HepG2 (cell line): Measurements from ENCODE around the gene ARFIP1. TPM values are rescaled to one million over a fixed set of nuclear protein-coding genes. Genes with fewer than 3 reads are reported as not detected.

Experiments used
- BCLAF1 ChIP-seq: fragments of 450-650 bp; IDR thresholded peaks from 2 replicates; pipeline ENCODE4 v1.6.1; 2017; ENCODE audit warnings: mild to moderate bottlenecking
- HOXA3 ChIP-seq: sonication (generic); formaldehyde crosslinking; IDR thresholded peaks from 2 replicates; pipeline ENCODE4 v1.5.0; 2020; ENCODE audit warnings: missing genetic modification reagents
- ZNF687 ChIP-seq: sonication (generic); formaldehyde crosslinking; IDR thresholded peaks from 2 replicates; pipeline ENCODE4 v1.5.1; 2020; ENCODE audit warnings: mild to moderate bottlenecking, missing genetic modification reagents, moderate library complexity
- ZNF800 ChIP-seq: sonication (generic); formaldehyde crosslinking; IDR thresholded peaks from 2 replicates; pipeline ENCODE4 v1.4.0; 2020; ENCODE audit warnings: missing genetic modification reagents
- polyA plus RNA-seq, 8 experiments: library from polyadenylated mRNA; depleted of rRNA in 3 of 8; stranded (reverse) in 7 of 8; unstranded in 1 of 8; fragments of >200 nt; fragmentation: Illumina TruSeq in 4 of 8; extraction: Trizol in 4 of 8; gene quantifications; 2 replicates each; pipeline versions ENCODE4 v1.2.1 to v1.2.3, GENCODE V29; 2011 to 2016; ENCODE audit warnings: low read depth in 4 of 8, missing spikeins in 1 of 8, mixed read lengths in 1 of 8; ENCODE audit not compliant: insufficient read depth in 1 of 8
- total RNA-seq, 5 experiments: library from RNA; depleted of rRNA; stranded (reverse); fragments of >200 nt; fragmentation: Illumina TruSeq; extraction: Trizol; gene quantifications; 2 replicates each; pipeline ENCODE4 v1.2.3, GENCODE V29; 2016; ENCODE audit warnings: low read depth in 1 of 5

Gene ARFIP1
- total and polyA plus RNA-seq, 2 of the 13 experiments (the other 11 are each of a cell fraction or from before 2014, with no cell fraction given), result 9.9 to 27.7 TPM

- no peak for TF ChIP-seq BCLAF1
- no peak for TF ChIP-seq HOXA3 (CRISPR knock-in tag)
- TF ChIP-seq ZNF800 (CRISPR knock-in tag), result no peak
- TF ChIP-seq ZNF687 (CRISPR knock-in tag), result no peak
- TF ChIP-seq, all 625 proteins: peak for 0
These were observed 40.9 kb upstream of the ARFIP1 start (continued) for GRCh38 chr4:152738827-152739226.
